HuH-7.5 (cell line): ENCODE results near the gene RAB11FIP2.

Experiments used
- DNase-seq: peaks from one replicate; pipeline ENCODE4 v3.0.0; 2011; ENCODE audit warnings: low spot score

Gene RAB11FIP2

DNA sequence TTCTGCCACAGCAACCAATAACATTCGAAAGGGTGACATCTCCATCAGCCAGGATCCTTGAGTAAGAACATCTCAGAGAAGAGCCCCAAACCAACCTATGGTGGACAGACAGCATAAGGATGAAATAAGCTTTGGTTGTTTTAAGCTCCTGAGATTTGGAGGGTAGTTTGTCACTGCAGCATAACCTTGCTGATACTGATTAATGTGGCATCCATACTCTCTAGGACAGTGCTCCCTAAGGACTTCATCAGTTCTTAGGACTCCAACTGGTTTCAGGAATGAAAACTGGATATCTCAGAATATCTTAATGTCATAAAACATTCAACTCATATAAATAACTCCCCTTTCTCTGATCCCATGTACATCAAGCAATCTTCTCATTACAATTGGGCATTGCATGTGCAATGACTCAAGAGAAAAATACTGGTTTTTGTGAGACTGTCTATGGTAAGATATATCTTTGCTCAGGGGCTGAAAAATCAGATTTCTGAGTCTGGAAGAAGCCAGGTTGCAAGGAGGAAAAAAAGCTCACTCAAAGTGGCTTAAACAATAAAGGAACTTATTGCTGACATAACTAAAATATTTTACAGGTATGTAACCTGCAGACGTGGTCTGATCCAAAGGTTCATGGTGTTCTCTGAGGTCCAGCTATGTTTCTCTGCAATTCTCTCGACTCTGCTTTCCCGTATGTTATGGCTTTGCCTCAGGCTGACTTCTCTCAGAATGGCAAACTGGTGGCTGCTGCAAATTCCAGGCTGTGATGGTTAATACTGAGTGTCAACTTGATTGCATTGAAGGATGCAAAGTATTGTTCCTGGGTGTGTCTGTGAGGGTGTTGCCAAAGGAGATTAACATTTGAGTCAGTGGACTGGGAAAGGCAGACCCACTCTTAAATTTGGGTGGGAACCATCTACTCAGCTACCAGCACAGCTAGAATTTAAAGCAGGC is 65.7 kb downstream of the RAB11FIP2 start:
- no peak for DNase-seq

- DNase-seq = no peak
These were observed 66.5 kb downstream of the RAB11FIP2 start for GRCh38 chr10:117980216-117980615.

GRCh38 chr10:117972168-117972837 is 74.4 kb downstream of the RAB11FIP2 start:
- DNase-seq = no peak

DNA sequence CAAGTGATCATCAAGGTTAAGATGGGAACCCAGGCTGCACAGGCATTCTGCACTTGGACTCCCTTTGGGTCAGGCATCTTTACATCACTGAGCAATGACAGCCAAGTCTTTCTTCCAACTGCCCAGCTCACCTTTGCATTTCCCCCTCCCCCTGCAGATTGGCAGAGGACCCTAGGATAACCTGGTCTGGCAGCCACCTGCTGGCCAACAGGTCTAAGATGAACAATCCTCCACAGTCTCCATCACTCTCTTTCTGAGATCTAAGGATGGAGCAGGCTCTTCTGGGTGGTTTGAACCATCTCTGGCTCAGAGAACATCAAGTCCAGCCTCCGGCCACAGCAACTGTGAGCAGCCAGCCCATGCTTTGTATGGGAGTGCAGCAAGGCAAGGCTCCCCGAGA is 75.8 kb downstream of the RAB11FIP2 start:
- DNase-seq = no peak

GRCh38 chr10:117969592-117969991 is 77.1 kb downstream of the RAB11FIP2 start:
- DNase-seq = no peak

DNA sequence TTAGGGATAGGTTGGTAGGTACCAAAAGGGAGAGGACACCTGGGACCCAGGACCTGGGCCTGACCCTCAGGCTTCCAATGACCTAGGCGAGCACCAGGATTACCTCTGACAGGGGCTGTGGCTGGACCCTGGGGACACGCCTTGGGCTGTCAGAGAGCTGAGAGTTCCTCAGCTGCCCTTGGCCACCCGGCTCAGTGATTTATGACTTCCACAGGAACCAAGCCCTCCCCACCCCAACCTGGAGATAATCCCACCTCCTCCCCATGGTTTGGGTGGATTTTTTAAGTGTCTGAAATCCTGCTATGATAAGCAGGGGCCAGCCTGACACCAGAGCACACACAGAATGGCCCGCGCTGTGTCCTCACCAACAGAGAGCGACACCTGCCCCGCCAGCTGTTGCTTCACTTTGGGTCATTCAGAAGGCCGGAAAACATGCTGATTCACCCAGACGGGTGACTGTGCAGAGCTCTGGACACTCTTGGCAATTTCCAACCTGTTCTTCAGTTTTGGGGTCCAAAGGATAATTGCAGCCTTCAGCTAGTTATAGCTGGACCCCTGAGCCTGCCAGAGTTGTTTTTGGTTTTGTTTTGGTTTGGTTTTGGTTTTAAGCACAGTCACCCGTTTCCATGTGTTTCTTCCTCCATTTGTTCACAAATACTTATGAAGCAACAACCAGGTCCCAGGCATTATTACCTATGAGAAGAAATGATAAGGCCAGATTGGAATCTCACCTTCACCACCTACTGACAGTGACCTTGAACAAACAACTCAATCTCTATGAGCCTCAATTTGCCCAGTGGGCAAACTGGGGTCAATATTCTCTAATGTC is 78.2 kb downstream of the RAB11FIP2 start:
- no peak for DNase-seq

GRCh38 chr10:117967149-117967650 is 79.5 kb downstream of the RAB11FIP2 start:
- DNase-seq = no peak

DNA sequence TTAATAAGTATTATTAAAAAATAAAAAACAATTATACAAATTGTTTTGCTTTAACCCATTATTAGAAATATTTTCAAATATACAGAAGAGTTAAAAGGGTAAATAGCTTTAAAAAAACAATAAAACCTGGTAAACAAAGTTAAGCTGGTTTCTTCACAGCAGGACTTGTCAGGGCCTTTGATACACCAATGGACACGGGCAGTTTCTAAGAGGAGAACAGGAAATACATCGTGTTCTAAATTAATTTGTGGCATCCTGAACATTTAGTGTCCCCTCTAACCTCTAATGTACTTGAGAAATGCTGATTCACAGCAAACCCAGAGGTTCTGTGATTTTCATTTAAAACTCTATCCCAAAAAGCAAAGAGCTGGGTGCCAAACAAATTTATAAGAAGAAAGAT is 80.8 kb downstream of the RAB11FIP2 start:
- no peak for DNase-seq

DNA sequence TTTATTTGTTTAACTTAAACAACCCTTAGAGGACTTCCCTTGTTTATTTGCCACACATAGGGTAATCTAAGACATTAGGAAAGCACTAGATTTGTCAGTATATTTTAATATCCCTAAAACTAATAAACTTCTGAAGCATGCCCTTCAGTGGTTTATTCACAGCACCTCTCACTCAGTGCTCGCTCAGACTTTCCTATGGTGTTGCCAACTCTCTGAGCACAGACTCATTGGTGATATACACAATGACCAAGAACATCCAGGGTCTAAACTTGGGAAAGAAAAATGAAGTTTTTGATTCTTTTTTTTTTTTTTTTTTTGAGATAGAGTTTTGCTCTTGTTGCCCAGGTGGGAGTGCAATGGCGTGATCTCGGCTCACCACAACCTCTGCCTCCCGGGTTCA is 82.2 kb downstream of the RAB11FIP2 start:
- no peak for DNase-seq

- no peak for DNase-seq
These were observed 86.3 kb downstream of the RAB11FIP2 start for GRCh38 chr10:117960345-117960935.

DNA sequence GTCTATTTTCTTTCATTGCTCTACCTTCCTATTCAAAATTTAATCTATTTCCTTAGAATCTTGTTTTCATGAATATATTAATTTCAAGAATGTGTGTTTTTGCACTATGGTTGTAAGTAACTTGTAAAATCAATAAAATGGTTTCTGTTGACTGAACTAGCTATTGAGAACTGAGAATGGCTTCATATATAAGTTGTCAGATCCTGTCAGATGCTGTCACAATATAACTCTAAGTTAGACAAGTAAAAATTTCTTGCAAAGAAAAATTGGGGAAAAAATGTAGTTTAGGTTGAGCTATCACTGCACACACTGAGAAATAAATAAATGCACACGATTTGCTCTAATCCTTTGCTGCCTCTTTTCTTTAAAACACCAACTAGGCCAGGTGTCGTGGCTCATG is 89.8 kb downstream of the RAB11FIP2 start:
- no peak for DNase-seq

GRCh38 chr10:117955176-117955575 is 91.6 kb downstream of the RAB11FIP2 start:
- no peak for DNase-seq
